Breast epithelium (tissue), 3 donors: Measurements from ENCODE around the gene ASTN2.

ENCODE experiments used
- CTCF ChIP-seq, 3 donors: fragments of 450-650 bp; IDR thresholded peaks; one replicate each; pipeline ENCODE4 v1.5.1; 2016 to 2017; ENCODE audit warnings: antibody characterized with exemption in 3 of 3, mild to moderate bottlenecking in 3 of 3, moderate library complexity in 3 of 3
- POLR2A ChIP-seq: fragments of 450-650 bp; IDR thresholded peaks from one replicate; pipeline ENCODE4 v1.6.1; 2016; ENCODE audit warnings: antibody characterized with exemption, mild to moderate bottlenecking, moderate library complexity

- no peak for TF ChIP-seq CTCF (IDR thresholded peaks at IDR 0.05)
- TF ChIP-seq POLR2A = no peak
Measured at GRCh38 chr9:116796669-116797068, 618.2 kb downstream of the ASTN2 start.
